Esophagus muscularis mucosa (tissue), 3 donors: Measurements from ENCODE around the gene PXDN.

Experiments used
- POLR2A ChIP-seq: fragments of 450-650 bp; IDR thresholded peaks from one replicate; pipeline ENCODE4 v1.6.1; 2017; ENCODE audit warnings: antibody characterized with exemption, moderate library complexity, mild to moderate bottlenecking, low read depth
- POLR2AphosphoS5 ChIP-seq, 2 donors: sonication (generic); formaldehyde crosslinking; IDR thresholded peaks; one replicate each; pipeline ENCODE4 v1.6.1; 2017; ENCODE audit warnings: antibody characterized with exemption in 2 of 2
- TF ChIP-seq, protein P1 (sequence below), 3 experiments: fragments of 200-600 bp in 2 of 3; fragments of 450-650 bp in 1 of 3; sonication (generic) in 2 of 3; IDR thresholded peaks; one replicate each; pipeline ENCODE4 v1.5.1; 2017 to 2019; ENCODE audit warnings: antibody characterized with exemption in 3 of 3, mild to moderate bottlenecking in 2 of 3, moderate library complexity in 1 of 3

DNA sequence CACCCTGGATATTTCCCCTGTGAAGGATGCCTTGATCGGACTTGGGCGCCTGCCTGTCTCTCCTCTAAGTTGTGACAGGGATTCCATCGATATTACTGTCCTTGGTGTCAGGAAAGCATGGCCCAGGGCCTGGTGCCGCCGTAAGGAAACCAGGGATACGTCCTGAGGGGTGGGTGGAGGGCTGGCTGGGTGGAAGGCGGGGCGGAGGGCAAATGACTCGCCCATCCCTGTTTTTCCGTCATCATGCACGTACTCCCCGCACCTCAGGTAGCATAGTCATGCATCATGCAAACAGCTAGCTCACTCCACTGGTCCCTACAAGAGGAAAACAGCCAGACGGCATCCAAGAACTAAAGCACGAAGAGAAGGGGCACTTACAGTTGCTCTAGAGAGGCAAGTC, 57.1 kb downstream of the PXDN start:
- TF ChIP-seq POLR2A, result no peak
- TF ChIP-seq, protein P1, sequence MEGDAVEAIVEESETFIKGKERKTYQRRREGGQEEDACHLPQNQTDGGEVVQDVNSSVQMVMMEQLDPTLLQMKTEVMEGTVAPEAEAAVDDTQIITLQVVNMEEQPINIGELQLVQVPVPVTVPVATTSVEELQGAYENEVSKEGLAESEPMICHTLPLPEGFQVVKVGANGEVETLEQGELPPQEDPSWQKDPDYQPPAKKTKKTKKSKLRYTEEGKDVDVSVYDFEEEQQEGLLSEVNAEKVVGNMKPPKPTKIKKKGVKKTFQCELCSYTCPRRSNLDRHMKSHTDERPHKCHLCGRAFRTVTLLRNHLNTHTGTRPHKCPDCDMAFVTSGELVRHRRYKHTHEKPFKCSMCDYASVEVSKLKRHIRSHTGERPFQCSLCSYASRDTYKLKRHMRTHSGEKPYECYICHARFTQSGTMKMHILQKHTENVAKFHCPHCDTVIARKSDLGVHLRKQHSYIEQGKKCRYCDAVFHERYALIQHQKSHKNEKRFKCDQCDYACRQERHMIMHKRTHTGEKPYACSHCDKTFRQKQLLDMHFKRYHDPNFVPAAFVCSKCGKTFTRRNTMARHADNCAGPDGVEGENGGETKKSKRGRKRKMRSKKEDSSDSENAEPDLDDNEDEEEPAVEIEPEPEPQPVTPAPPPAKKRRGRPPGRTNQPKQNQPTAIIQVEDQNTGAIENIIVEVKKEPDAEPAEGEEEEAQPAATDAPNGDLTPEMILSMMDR (IDR thresholded peaks at IDR 0.05), result no peak
- no peak for TF ChIP-seq POLR2AphosphoS5 (IDR thresholded peaks at IDR 0.05)
